HG02852 (cell line): ENCODE data around the gene GPBAR1.

Source experiments
- ATAC-seq: cut with Tn5 transposase; IDR thresholded peaks from one replicate; pipeline ENCODE4 v1.9.1; 2021; ENCODE audit warnings: mild to moderate bottlenecking, moderate library complexity; ENCODE audit not compliant: unreplicated experiment

GPBAR1 gene

DNA sequence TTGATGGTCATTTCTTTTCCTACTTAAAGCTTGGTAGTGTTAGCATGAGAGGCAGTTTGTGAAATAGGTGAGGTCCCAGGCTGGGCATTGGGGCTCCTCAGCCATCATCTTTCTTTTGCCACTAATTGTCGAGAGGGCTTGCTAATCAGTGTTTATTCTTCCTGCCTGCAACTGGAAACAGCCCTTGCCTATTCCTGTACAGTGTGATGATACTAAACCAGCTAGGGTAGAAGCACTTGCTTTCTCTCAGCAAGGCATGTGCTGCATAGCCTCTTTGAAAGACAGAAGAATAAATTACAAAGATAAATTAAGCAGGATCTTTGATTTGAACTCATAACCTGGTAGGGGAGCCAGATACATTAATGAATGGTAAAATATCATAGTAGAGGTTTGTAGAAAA is 16.6 kb upstream of the GPBAR1 start:
- no peak for ATAC-seq

GRCh38 chr2:218244665-218245064 is 16.1 kb upstream of the GPBAR1 start:
- ATAC-seq: no peak

DNA sequence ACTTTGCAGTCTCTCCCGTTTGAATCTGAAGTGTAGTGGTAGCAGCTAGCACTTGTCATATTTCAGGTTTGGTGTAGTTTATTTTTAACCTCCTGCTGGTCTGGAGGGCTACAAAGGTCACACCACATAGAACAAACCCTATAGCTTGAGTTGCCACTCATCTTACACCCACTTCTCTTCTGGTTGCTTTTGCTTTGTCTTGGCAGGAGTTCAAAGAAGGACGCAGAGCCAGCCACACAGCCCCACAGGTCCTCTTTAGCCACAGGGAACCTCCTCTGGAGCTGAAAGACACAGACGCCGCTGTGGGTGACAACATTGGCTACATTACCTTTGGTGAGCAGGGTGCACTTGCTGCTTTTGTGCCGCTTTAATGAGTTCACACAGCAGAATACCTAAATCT is 15.6 kb upstream of the GPBAR1 start:
- ATAC-seq: no peak

- ATAC-seq: no peak
Observed at GRCh38 chr2:218249691-218250090, 11.1 kb upstream of the GPBAR1 start.

DNA sequence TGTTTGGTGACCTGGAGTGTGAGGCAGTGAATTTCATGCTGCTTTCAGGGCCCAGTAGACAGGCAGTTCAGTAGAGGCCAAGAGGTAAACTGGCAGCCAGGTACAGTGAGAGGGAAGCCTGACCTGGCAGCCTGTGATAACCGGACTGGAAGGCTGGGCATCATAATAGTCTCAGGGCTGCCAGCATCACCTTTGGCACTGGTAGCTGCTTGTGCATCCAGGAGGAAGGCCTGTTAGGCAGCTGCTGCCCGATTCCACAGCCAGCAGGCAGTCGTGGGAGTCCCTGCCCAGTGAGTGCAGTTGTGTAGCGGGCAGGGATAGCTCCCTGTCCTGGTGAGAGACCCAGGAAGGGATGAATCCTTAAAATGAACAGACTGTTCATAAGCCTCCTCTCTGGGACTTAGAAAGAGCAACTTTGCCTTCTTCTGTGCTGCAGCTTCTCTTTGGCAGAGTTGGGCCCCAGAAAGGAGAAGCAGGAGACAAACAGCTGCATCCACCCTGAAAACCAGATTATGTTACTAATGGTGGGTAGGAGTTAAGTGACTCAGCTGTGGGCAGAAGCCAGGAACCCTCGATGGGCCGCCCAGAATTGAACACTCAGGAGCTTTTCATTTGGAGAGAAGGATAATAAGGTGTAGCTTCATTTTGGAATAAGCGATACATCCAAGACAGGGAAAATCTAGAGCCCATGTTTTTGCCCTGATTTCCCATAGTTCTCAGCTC is 8.1 kb upstream of the GPBAR1 start:
- ATAC-seq: no peak

DNA sequence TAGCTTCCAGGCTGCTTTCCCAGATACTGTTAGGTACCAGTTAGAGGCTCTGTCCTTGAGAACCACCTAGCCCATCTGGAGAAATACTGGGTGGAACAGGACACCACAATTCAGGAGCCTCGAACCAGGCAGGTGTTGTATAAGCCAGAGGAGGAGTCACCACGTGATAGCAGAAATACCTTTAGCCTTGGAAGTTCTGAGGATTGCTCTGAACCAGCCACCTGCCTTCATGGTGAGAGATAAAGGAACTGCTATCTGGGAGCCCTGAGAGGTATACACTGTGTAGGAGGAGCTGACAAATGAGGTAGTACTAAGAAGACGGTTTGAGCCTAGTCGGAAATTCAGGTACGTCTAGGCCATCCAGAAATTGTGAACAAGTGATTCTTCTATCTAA is 7.6 kb upstream of the GPBAR1 start:
- no peak for ATAC-seq

- ATAC-seq: no peak
Observed at GRCh38 chr2:218255446-218255845, 5.4 kb upstream of the GPBAR1 start.

DNA sequence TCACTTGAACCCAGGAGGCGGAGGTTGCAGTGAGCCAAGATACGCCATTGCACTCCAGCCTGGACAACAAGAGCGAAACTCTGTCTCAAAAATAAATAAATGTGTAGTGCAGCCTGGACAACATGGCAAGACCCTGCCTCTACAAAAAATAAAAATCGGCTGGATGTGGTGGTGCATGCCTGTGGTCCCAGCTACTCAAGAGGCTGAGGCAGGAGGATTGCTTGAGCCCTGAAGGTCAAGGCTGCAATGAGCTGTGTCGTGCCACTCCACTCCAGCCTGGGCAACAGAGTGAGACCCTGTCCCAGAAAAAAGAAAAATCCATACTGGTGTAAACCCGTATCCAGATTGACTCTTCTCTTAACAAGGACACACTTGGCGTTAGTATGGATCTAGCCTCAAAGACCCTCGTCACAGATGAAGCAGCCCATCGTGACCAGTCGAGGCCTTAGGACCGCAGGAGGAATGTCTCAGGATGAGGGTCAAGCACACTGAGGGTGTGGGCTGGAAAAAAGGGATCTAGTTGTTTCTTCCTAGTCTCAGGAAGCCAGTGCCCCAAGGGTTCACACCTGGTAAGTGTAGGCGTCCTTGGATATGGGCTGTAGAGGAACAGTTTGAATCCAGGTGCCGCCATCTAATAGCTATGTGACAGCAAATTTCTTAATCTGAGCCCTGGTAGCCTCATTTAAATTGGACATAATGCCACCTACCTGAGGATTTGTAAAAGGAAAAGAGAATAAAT is 4.0 kb upstream of the GPBAR1 start:
- no peak for ATAC-seq

GRCh38 chr2:218257390-218257981 is 3.3 kb upstream of the GPBAR1 start:
- peak; percentile 75 for ATAC-seq

- no peak for ATAC-seq
Observed at GRCh38 chr2:218259099-218259961, 1.5 kb upstream of the GPBAR1 start.

DNA sequence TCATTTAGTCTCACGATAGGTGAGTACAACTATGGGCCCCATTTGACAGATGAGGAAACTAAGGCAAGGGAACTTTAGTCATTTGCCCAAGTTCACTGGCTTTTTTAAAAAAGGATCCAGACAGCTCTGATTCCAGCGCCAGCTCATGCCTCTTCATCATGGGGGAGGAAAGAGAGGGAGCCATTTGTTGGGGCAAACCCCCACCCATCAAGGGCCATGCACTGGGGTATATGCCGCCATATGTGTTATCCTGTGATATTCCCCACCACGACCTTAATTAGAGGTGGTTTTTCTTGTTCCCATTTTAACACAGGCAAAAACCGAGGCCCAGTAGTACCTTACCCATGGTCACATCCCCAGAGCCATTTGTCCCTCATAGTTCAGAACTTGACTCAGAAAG is 649 bp upstream of the GPBAR1 start:
- ATAC-seq: no peak

GRCh38 chr2:218261423-218262236 is 815 bp downstream of the GPBAR1 start:
- ATAC-seq: no peak

GRCh38 chr2:218262237-218262600 is 1.4 kb downstream of the GPBAR1 start:
- ATAC-seq: no peak

GRCh38 chr2:218262631-218263586 is 2.1 kb downstream of the GPBAR1 start:
- ATAC-seq: no peak

DNA sequence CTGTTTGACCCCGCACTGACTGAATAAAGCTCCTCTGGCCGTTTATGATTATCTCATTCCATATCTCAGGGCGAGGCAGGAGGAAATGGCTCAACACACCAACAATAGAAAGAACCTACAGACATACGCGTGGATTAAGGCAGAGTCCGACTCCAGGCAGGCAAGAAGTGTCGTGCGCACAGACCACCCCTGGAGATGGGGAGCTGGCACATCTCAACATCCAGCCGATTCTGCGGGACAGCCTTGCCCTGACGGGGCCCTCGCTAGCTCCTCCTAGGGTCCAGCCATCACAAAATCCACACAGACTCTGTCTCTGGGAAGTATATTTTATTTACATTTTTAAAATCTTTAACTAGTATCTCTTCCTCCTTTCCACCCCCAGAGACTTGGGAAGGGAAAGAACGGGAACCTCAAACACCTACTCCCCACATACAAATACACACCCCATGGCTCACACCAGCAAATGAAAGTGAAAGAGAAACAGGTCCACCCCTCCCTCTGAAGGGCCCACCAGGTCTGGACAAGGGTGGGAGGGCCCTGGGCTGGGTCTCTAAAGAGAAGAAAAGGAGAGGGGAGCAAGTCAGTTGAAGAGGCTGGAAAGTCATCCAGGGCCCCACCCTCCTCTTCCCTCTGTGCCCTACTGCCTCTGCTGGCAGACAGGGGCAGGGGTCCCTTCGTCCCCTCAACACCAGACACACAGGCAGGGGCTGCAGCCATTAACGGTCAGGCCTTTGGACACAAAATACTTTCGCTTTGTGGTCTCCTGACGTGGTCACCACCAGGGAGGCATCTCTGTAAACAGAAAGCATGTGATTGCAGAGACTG is 3.2 kb downstream of the GPBAR1 start:
- no peak for ATAC-seq

DNA sequence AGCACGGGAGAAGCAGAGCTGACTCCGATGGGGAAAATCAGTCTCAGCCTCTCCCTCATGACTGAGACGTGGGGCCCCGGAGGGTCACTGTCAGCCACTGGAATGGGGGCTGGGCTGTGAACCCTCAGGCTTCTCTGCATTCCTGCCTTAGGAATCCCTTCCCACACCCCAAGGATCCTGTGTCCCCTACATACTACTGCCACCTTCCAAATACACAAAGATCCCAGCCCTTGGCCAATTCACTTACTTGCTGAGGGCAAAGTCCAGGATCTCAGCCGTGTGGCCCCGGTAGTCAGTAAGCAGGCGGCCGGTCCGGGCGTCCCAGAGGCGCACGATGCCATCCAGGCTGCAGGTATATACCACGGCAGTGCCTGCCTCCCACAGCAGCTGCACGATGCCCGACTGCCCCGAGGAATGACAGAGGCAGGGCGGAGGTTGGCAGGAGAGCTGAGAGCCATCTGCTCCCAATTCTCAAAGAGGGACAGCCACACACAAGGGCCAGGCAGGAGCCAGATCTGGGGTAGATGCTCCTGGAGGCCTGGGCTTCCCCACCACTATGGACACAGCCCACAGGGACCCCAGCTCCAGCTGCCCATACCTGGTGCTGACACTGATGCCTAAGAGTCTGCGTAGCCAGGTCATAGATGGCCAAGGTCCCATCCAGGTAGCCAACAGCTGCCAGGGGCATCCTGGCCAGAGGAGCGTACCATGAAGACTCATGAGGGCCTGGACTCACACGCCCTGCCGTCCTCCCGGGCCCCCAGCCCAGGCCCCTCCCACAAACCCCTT is 4.2 kb downstream of the GPBAR1 start:
- ATAC-seq: no peak

- ATAC-seq: no peak
Observed at GRCh38 chr2:218265626-218266025, 4.8 kb downstream of the GPBAR1 start.
